Keratinocyte (primary cell): ENCODE measurements around the gene TSPOAP1. TPM values are rescaled to one million over a fixed set of nuclear protein-coding genes. Genes with fewer than 3 reads are reported as not detected.

Experiments
- DNase-seq: peaks from one replicate; pipeline ENCODE4 v3.0.0-alpha.2; 2011; ENCODE audit warnings: low read depth, missing footprints, low spot score
- FAIRE-seq: peaks from 2 replicates; lab custom pipeline; 2011; peaks lifted over from hg19 to GRCh38; lab: Jason Lieb, UNC
- H2AFZ ChIP-seq: 2 replicates; pipeline ENCODE4 v1.6.0; 2012; ENCODE audit warnings: low read length, control low read depth, inconsistent platforms; ENCODE audit not compliant: control insufficient read depth
- H3K27ac ChIP-seq: 2 replicates; pipeline ENCODE4 v1.5.1; 2011; ENCODE audit warnings: low read length; ENCODE audit not compliant: control insufficient read depth, insufficient read depth
- H3K27me3 ChIP-seq: 3 replicates; pipeline ENCODE4 v1.6.0; 2011; ENCODE audit warnings: low read length; ENCODE audit not compliant: control insufficient read depth, insufficient read depth; ENCODE audit errors: extremely low read depth
- H3K36me3 ChIP-seq, 2 experiments: 2 replicates in 1 of 2; 3 replicates in 1 of 2; pipeline ENCODE4 v1.5.1; 2011; ENCODE audit warnings: low read length in 2 of 2, mild to moderate bottlenecking in 1 of 2; ENCODE audit not compliant: control insufficient read depth in 2 of 2, insufficient read depth in 2 of 2; ENCODE audit errors: extremely low read depth in 1 of 2
- H3K4me1 ChIP-seq: 3 replicates; pipeline ENCODE4 v1.5.1; 2011; ENCODE audit warnings: low read length; ENCODE audit not compliant: control insufficient read depth, insufficient read depth; ENCODE audit errors: extremely low read depth
- H3K4me2 ChIP-seq: 3 replicates; pipeline ENCODE4 v1.6.0; 2011; ENCODE audit warnings: low read depth, low read length; ENCODE audit not compliant: control insufficient read depth, insufficient read depth; ENCODE audit errors: extremely low read depth
- H3K4me3 ChIP-seq, 3 experiments: fragments of 200-600 bp in 1 of 3; sonication (generic) in 1 of 3; 2 replicates in 2 of 3; 3 replicates in 1 of 3; pipeline ENCODE4 v1.5.1; 2011 to 2016; ENCODE audit warnings: low read length in 3 of 3, mild to moderate bottlenecking in 3 of 3, control low read depth in 2 of 3, inconsistent platforms in 1 of 3, low read depth in 1 of 3, mixed read lengths in 1 of 3, mixed run types in 1 of 3, moderate library complexity in 1 of 3; ENCODE audit not compliant: control insufficient read depth in 2 of 3, insufficient read depth in 2 of 3; ENCODE audit errors: extremely low read depth in 1 of 3
- H3K79me2 ChIP-seq: 2 replicates; pipeline ENCODE4 v1.6.0; 2012; ENCODE audit warnings: low read length; ENCODE audit not compliant: control insufficient read depth, insufficient read depth
- H3K9ac ChIP-seq: 3 replicates; pipeline ENCODE4 v1.6.0; 2011; ENCODE audit warnings: low read length; ENCODE audit not compliant: control insufficient read depth, insufficient read depth; ENCODE audit errors: extremely low read depth
- H3K9me1 ChIP-seq: 3 replicates; pipeline ENCODE4 v1.6.0; 2011; ENCODE audit warnings: low read length; ENCODE audit not compliant: control insufficient read depth, insufficient read depth; ENCODE audit errors: extremely low read depth
- H3K9me3 ChIP-seq: 2 replicates; pipeline ENCODE4 v1.5.1; 2012; ENCODE audit warnings: low read depth, low read length; ENCODE audit not compliant: control insufficient read depth
- H4K20me1 ChIP-seq: 3 replicates; pipeline ENCODE4 v1.6.0; 2011; ENCODE audit warnings: low read length; ENCODE audit not compliant: control insufficient read depth, insufficient read depth; ENCODE audit errors: extremely low read depth
- EZH2 ChIP-seq: IDR thresholded peaks from one replicate; pipeline ENCODE4 v1.6.1; 2012; ENCODE audit warnings: inconsistent platforms, mild to moderate bottlenecking, low read length, moderate library complexity
- dilution Hi-C: fragments of 300-500 bp; cut with MboI; formaldehyde crosslinking; loops from one replicate; pipeline ENCODE4 v1.7.0; 2020; ENCODE audit warnings: low sequenced_read_pairs; ENCODE audit not compliant: extremely low pct_ligation_motif_present
- polyA plus RNA-seq, 5 experiments: library from polyadenylated mRNA; depleted of rRNA in 3 of 5; stranded (reverse) in 3 of 5; stranded (forward) in 1 of 5; unstranded in 1 of 5; fragments of >200 nt; gene quantifications; 1 replicate in 1 of 5; 2 replicates in 3 of 5; 3 replicates in 1 of 5; pipeline versions ENCODE4 v1.2.1 to v1.2.3, GENCODE V29; 2011 to 2012; ENCODE audit warnings: missing spikeins in 2 of 5, low read depth in 1 of 5, low replicate concordance in 1 of 5
- TF ChIP-seq, protein P1 (sequence below), 3 experiments: IDR thresholded peaks in 1 of 3; conservative IDR thresholded peaks in 1 of 3; optimal IDR thresholded peaks in 1 of 3; 2 replicates in 2 of 3; 3 replicates in 1 of 3; pipeline versions ENCODE3 to v1.5.1; 2011; ENCODE audit warnings: low read length in 3 of 3, mild to moderate bottlenecking in 3 of 3, moderate library complexity in 2 of 3, control low read depth in 1 of 3, inconsistent platforms in 1 of 3; ENCODE audit not compliant: insufficient read depth in 2 of 3; ENCODE audit errors: extremely low read depth in 1 of 3

The TSPOAP1 gene
- polyA plus RNA-seq, 1 donor (not counting 4 experiments of a cell fraction or from before 2014, with no cell fraction given): 0.04 TPM

DNA sequence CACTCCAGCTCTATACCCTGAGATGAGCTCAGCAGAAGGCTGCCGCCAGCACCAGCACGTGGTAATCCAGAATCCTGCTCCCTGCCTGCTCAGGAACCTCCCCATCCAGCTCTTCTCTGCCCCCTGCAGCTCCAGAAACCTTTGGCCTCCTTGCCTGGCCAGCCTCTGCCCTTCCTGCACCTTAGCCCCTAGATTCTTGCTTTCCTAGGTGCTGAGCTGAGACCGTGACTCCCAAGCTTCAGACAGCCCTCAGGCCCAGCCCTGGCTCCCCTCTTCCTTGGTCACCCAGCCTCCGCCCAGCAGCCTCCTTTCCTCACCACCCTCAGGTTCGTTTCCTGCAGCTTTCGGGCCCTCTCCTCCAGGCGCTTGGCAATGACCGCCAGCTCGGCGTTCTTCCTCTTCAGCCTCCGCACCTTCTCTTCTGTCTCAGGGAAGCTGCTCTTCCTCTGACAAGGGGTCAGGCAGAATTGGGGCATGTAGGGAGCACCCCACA lies 2.6 kb downstream of the TSPOAP1 start:
- Histone ChIP-seq H3K36me3 (no peaks in the 10 kb centered on the region), H3K4me3 (no peak overlapping the region), H3K79me2 (no peaks in the 10 kb centered on the region), H4K20me1 (no peaks in the 10 kb centered on the region), H3K27me3 (peaks cover 61% of the 10 kb centered on the region), H3K9ac (no peak overlapping the region), H3K27ac (no peak overlapping the region), H3K9me1 (no peaks in the 10 kb centered on the region), H3K4me1 (peaks cover 3% of the 10 kb centered on the region), H2AFZ (no peak overlapping the region), H3K9me3 (no peaks in the 10 kb centered on the region), H3K4me2 (no peak overlapping the region)
- FAIRE-seq (no peak), DNase-seq (no peak)
- TF ChIP-seq, protein P1, sequence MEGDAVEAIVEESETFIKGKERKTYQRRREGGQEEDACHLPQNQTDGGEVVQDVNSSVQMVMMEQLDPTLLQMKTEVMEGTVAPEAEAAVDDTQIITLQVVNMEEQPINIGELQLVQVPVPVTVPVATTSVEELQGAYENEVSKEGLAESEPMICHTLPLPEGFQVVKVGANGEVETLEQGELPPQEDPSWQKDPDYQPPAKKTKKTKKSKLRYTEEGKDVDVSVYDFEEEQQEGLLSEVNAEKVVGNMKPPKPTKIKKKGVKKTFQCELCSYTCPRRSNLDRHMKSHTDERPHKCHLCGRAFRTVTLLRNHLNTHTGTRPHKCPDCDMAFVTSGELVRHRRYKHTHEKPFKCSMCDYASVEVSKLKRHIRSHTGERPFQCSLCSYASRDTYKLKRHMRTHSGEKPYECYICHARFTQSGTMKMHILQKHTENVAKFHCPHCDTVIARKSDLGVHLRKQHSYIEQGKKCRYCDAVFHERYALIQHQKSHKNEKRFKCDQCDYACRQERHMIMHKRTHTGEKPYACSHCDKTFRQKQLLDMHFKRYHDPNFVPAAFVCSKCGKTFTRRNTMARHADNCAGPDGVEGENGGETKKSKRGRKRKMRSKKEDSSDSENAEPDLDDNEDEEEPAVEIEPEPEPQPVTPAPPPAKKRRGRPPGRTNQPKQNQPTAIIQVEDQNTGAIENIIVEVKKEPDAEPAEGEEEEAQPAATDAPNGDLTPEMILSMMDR (optimal IDR thresholded peaks at IDR 0.05 in 1 of 3, IDR thresholded peaks at IDR 0.05 in 1 of 3, conservative IDR thresholded peaks at IDR 0.05 in 1 of 3; ENCODE audit: extremely low read depth in 1 of 3, insufficient read depth in 2 of 3, low read length in 3 of 3): no peak
- no peak for TF ChIP-seq EZH2
- dilution Hi-C loops: no loop called here

DNA sequence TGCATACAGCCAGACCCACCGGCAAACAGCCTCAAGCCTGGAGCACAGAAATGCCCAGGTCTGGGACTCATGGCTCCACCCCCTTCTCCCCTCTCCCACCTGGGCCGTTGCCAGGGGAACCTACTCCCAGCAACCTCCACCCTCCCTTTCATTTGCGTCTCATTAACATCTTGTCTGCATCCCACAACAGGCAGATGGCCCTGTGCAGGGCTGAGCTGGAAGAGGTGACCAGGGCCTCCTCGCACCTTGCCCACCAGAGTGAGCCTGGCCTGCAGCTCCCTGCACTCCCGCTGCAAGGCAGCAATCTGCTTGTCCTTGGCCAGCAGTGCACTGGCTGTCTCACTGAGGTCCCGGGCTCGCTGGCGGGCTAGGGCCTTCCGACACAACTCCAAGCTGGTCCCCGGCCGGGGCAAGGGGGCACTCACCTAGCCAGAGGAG lies 3.3 kb downstream of the TSPOAP1 start:
- TF ChIP-seq, protein P1 (optimal IDR thresholded peaks at IDR 0.05 in 1 of 3, IDR thresholded peaks at IDR 0.05 in 1 of 3, conservative IDR thresholded peaks at IDR 0.05 in 1 of 3; ENCODE audit: extremely low read depth in 1 of 3, insufficient read depth in 2 of 3, low read length in 3 of 3): no peak
- TF ChIP-seq EZH2: no peak
- Histone ChIP-seq H3K9me3 (no peaks in the 10 kb centered on the region), H3K4me2 (no peak overlapping the region), H3K4me3 (no peak overlapping the region), H3K9me1 (no peaks in the 10 kb centered on the region), H3K36me3 (no peaks in the 10 kb centered on the region), H3K9ac (no peak overlapping the region), H3K27ac (no peak overlapping the region), H3K4me1 (peaks cover 3% of the 10 kb centered on the region), H3K79me2 (no peaks in the 10 kb centered on the region), H2AFZ (no peak overlapping the region), H4K20me1 (no peaks in the 10 kb centered on the region), H3K27me3 (peaks cover 61% of the 10 kb centered on the region)
- FAIRE-seq: no peak
- dilution Hi-C loops: no loop called here
- no peak for DNase-seq
